K562 (cell line): Measurements from ENCODE around the gene INS. TPM values are rescaled to one million over a fixed set of nuclear protein-coding genes. Genes with fewer than 3 reads are reported as not detected.

ENCODE experiments used
- ATAC-seq: fragments of 200-7000 bp; cut with Tn5 transposase; 3 replicates; pipeline ENCODE4 v1.9.1; 2020; ENCODE audit warnings: moderate library complexity
- BruUV-seq: library from RNA; stranded (reverse); fragments of 400-500 nt; replicated peaks from 2 replicates; lab custom pipeline; 2021; lab: Mats Ljungman, UMichigan
- CTCF ChIA-PET: fragments of 300-600 bp; formaldehyde crosslinking; extraction: SDS; loops from one replicate; lab custom pipeline; 2021; ENCODE audit warnings: low intra/inter-chr PET ratio; lab: Yijun Ruan, JAX
- POLR2A ChIA-PET: fragments of 300-600, 350-650 bp; sonication (Branson Sonifier 250); formaldehyde crosslinking; extraction: SDS; loops from one replicate; lab custom pipeline; 2021; ENCODE audit warnings: antibody characterized with exemption, inconsistent platforms; lab: Yijun Ruan, JAX
- DNase-seq, 4 experiments: peaks; one replicate each; pipeline versions ENCODE4 v3.0.0 to v3.0.0-alpha.2; 2011 to 2018; ENCODE audit warnings: low spot score in 3 of 4, mixed read lengths in 3 of 4; ENCODE audit errors: extremely low read depth in 1 of 4
- FAIRE-seq: peaks from 2 replicates; lab custom pipeline; 2011; peaks lifted over from hg19 to GRCh38; lab: Jason Lieb, UNC
- H2AFZ ChIP-seq: 2 replicates; pipeline ENCODE4 v1.6.0; 2011; ENCODE audit warnings: low read depth, low read length, control low read depth, inconsistent platforms
- H3K27ac ChIP-seq: fragments of 200-600 bp; 3 replicates; pipeline ENCODE4 v1.8.0; 2011; ENCODE audit warnings: low read depth, mild to moderate bottlenecking, control low read depth, inconsistent platforms, low read length, moderate library complexity, mixed read lengths; ENCODE audit errors: extremely low read depth
- H3K27me3 ChIP-seq, 2 experiments: fragments of 300-600 bp in 1 of 2; 2 replicates in 1 of 2; 3 replicates in 1 of 2; pipeline versions ENCODE4 v1.6.0 to v1.8.0; 2011; ENCODE audit warnings: inconsistent platforms in 2 of 2, low read length in 2 of 2, mild to moderate bottlenecking in 1 of 2, mixed read lengths in 1 of 2, moderate library complexity in 1 of 2; ENCODE audit not compliant: control insufficient read depth in 2 of 2, insufficient read depth in 2 of 2
- H3K36me3 ChIP-seq: fragments of 300-600 bp; 3 replicates; pipeline ENCODE4 v1.8.0; 2011; ENCODE audit warnings: mild to moderate bottlenecking, low read length, inconsistent platforms; ENCODE audit not compliant: control insufficient read depth, insufficient read depth
- H3K4me1 ChIP-seq, 2 experiments: fragments of 200-600 bp in 1 of 2; replicated peaks in 1 of 2; 2 replicates in 1 of 2; 3 replicates in 1 of 2; pipeline versions ENCODE4 v1.5.1 to v1.8.0; 2011; ENCODE audit warnings: inconsistent platforms in 2 of 2, low read length in 2 of 2, mild to moderate bottlenecking in 1 of 2, mixed read lengths in 1 of 2, moderate library complexity in 1 of 2; ENCODE audit not compliant: control insufficient read depth in 2 of 2, insufficient read depth in 2 of 2
- H3K4me2 ChIP-seq: 2 replicates; pipeline ENCODE4 v1.6.1; 2011; ENCODE audit warnings: low read length, control low read depth, inconsistent platforms, mixed read lengths; ENCODE audit not compliant: insufficient read depth
- H3K4me3 ChIP-seq: fragments of 200-600 bp; sonication (generic), shearing (Covaris generic); 2 replicates; pipeline ENCODE4 v1.5.1; 2016; ENCODE audit warnings: control low read depth, inconsistent platforms
- H3K79me2 ChIP-seq: fragments of 200-600 bp; 3 replicates; pipeline ENCODE4 v1.8.0; 2011; ENCODE audit warnings: low read length, inconsistent platforms; ENCODE audit not compliant: control insufficient read depth, insufficient read depth
- H3K9ac ChIP-seq, 2 experiments: 2 replicates each; pipeline versions ENCODE4 v1.6.0 to v1.6.1; 2011; ENCODE audit warnings: low read depth in 2 of 2, low read length in 2 of 2, control low read depth in 1 of 2, inconsistent platforms in 1 of 2, mild to moderate bottlenecking in 1 of 2, mixed read lengths in 1 of 2; ENCODE audit not compliant: insufficient read depth in 1 of 2
- H3K9me1 ChIP-seq: one replicate; pipeline ENCODE4 v1.6.0; 2011; ENCODE audit warnings: inconsistent platforms, mild to moderate bottlenecking, low read length, moderate library complexity; ENCODE audit not compliant: control insufficient read depth, insufficient read depth
- H3K9me3 ChIP-seq: replicated peaks from 2 replicates; pipeline ENCODE4 v1.5.1; 2011; ENCODE audit warnings: low read depth, low read length, inconsistent platforms; ENCODE audit not compliant: control insufficient read depth, insufficient read depth
- H4K20me1 ChIP-seq: replicated peaks from 2 replicates; pipeline ENCODE4 v1.6.1; 2011; ENCODE audit warnings: low read length, inconsistent platforms, mixed read lengths; ENCODE audit not compliant: control insufficient read depth, insufficient read depth
- ARID3A ChIP-seq: IDR thresholded peaks from 2 replicates; pipeline ENCODE4 v1.6.1; 2012; ENCODE audit warnings: low read depth, low read length, improper control_type of control experiment, borderline replicate concordance
- ETV5 ChIP-seq: sonication (generic); formaldehyde crosslinking; IDR thresholded peaks from 2 replicates; pipeline ENCODE4 v1.4.0; 2020; ENCODE audit warnings: low read depth, mild to moderate bottlenecking, missing genetic modification reagents
- FUS ChIP-seq: fragments of 200-400 bp; formaldehyde crosslinking; optimal IDR thresholded peaks from 2 replicates; pipeline ENCODE3; 2017; ENCODE audit warnings: low read depth, low read length
- GATA2 ChIP-seq: sonication (generic); formaldehyde crosslinking; IDR thresholded peaks from 2 replicates; pipeline ENCODE4 v1.4.0; 2020; ENCODE audit warnings: mild to moderate bottlenecking, missing genetic modification reagents
- GTF2B ChIP-seq: IDR thresholded peaks from 2 replicates; pipeline ENCODE4 v1.6.1; 2011; ENCODE audit not compliant: insufficient read length; ENCODE audit errors: extremely low read depth
- KDM1A ChIP-seq, 2 experiments: fragments of 450-650 bp; IDR thresholded peaks; 2 replicates each; pipeline ENCODE4 v1.6.1; 2016; ENCODE audit warnings: mild to moderate bottlenecking in 2 of 2
- MEF2D ChIP-seq: conservative IDR thresholded peaks from 2 replicates; pipeline ENCODE4 v1.6.1; 2016; ENCODE audit warnings: low read depth, missing genetic modification characterization, missing compliant biosample characterization
- MTF1 ChIP-seq: fragments of 250-450 bp; sonication (Bioruptor Pico); IDR thresholded peaks from 2 replicates; pipeline ENCODE4 v1.9.0; 2021; ENCODE audit warnings: moderate library complexity, mild to moderate bottlenecking, inconsistent platforms, borderline replicate concordance
- PHB2 ChIP-seq: fragments of 450-650 bp; IDR thresholded peaks from 2 replicates; pipeline ENCODE4 v1.6.1; 2017; ENCODE audit warnings: low read depth
- RAD51 ChIP-seq: fragments of 450-650 bp; IDR thresholded peaks from 2 replicates; pipeline ENCODE4 v1.7.1; 2016; ENCODE audit warnings: low read depth, mild to moderate bottlenecking, borderline replicate concordance
- RNF2 ChIP-seq: sonication (generic); IDR thresholded peaks from 2 replicates; pipeline ENCODE4 v1.6.1; 2016
- SP1 ChIP-seq: sonication (generic); formaldehyde crosslinking; IDR thresholded peaks from 2 replicates; pipeline ENCODE4 v1.8.1; 2022; ENCODE audit warnings: mild to moderate bottlenecking, missing genetic modification reagents
- SPI1 ChIP-seq: IDR thresholded peaks from 2 replicates; pipeline ENCODE4 v1.6.1; 2011; ENCODE audit warnings: low read depth, low read length, control low read depth, borderline replicate concordance
- TCF7 ChIP-seq: sonication (generic); IDR thresholded peaks from 2 replicates; pipeline ENCODE4 v1.6.1; 2016; ENCODE audit warnings: antibody characterized with exemption, borderline replicate concordance
- ZNF830 ChIP-seq: fragments of 250-450 bp; sonication (Bioruptor Pico); IDR thresholded peaks from 2 replicates; pipeline ENCODE4 v1.5.0; 2021; ENCODE audit warnings: mild to moderate bottlenecking
- WGBS: fragments of 100-300 bp; shearing (Covaris generic); methylation state at CpG from one replicate; pipeline ENCODE4 v1.1.6; 2016; ENCODE audit warnings: low coverage, mixed read lengths; ENCODE audit not compliant: insufficient coverage; ENCODE audit errors: missing lambda C conversion rate; 5-methylcytosine and 5-hydroxymethylcytosine counted together
- in situ Hi-C: fragments of 300-500 bp; cut with MboI; formaldehyde crosslinking; loops from 4 replicates; pipeline ENCODE4 v1.15.0; 2018; ENCODE audit warnings: inconsistent platforms, mixed read lengths
- intact Hi-C: fragments of 100-400 bp; cut with micrococcal nuclease; formaldehyde crosslinking; loops from 2 replicates; pipeline ENCODE4 v1.14.2; 2022
- polyA plus RNA-seq, 8 experiments: library from polyadenylated mRNA; depleted of rRNA in 4 of 8; stranded (reverse) in 5 of 8; unstranded in 3 of 8; fragments of >200 nt; fragmentation: Nextera tagmentation in 2 of 8; fragmentation: Illumina TruSeq in 1 of 8; extraction: Ambion mirVana in 2 of 8; extraction: Trizol in 1 of 8; gene quantifications; 2 replicates each; pipeline versions ENCODE4 v1.2.1 to v1.2.3, GENCODE V29; 2011 to 2014; ENCODE audit warnings: inconsistent platforms in 1 of 8, missing spikeins in 1 of 8
- total RNA-seq, 7 experiments: library from RNA; depleted of rRNA in 6 of 7; stranded (reverse); fragments of >200 nt in 6 of 7; fragmentation: Illumina TruSeq in 2 of 7; extraction: Trizol in 2 of 7; gene quantifications; 2 replicates each; pipeline versions ENCODE4 v1.2.1 to v1.2.3, GENCODE V29; 2011 to 2021; ENCODE audit warnings: low replicate concordance in 1 of 7
- TF ChIP-seq, protein P1 (sequence below): fragments of 250-450 bp; sonication (Bioruptor Pico); IDR thresholded peaks from 2 replicates; pipeline ENCODE4 v1.8.0; 2021; ENCODE audit warnings: moderate library complexity, mild to moderate bottlenecking, inconsistent platforms

INS gene
- total and polyA plus RNA-seq, 9 of the 15 experiments (the other 6 are each of a cell fraction or from before 2014, with no cell fraction given): not detected

GRCh38 chr11:2185324-2186085 is 24.5 kb upstream of the INS start (continued):
- no peak for TF ChIP-seq ARID3A
- TF ChIP-seq FUS: no peak
- TF ChIP-seq, protein P1, sequence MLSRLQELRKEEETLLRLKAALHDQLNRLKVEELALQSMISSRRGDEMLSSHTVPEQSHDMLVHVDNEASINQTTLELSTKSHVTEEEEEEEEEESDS (CRISPR knock-in tag): no peak

- Histone ChIP-seq H4K20me1 (peaks cover 5% of the 10 kb centered on the region), H3K9ac (no peak overlapping the region), H3K36me3 (no peaks in the 10 kb centered on the region), H3K4me2 (no peak overlapping the region), H3K27ac (no peak overlapping the region), H3K4me3 (no peak overlapping the region), H3K4me1 (peaks cover 0 to 14% of the 10 kb centered on the region in 2 experiments; a peak in 1 of 5 replicates), H3K9me3 (no peaks in the 10 kb centered on the region), H3K27me3 (peaks cover 22 to 87% of the 10 kb centered on the region in 2 experiments; a peak in 4 of 5 replicates), H3K79me2 (no peaks in the 10 kb centered on the region), H3K9me1 (peaks cover 5% of the 10 kb centered on the region), H2AFZ (no peak overlapping the region)
- no peak for FAIRE-seq
- ATAC-seq: no peak
- POLR2A ChIA-PET: interaction anchor here (1.0 kb wide), 1 partner anchor 11 kb away, joined by 3 read pairs; no protein-coding TSS in a partner anchor
- no TSS peak for BruUV-seq
- 0% methylated on average over 16 of the region's 20 CpGs for WGBS
- intact Hi-C loops: no loop called here
- DNase-seq: no peak
- in situ Hi-C loops: no loop called here
- CTCF ChIA-PET: no interaction called here
- no peak for TF ChIP-seq GTF2B
- no peak for TF ChIP-seq RAD51
- no peak for TF ChIP-seq TCF7
- no peak for TF ChIP-seq PHB2
- TF ChIP-seq MEF2D (tag): no peak
- no peak for TF ChIP-seq MTF1
- no peak for TF ChIP-seq SPI1
- no peak for TF ChIP-seq SP1 (CRISPR knock-in tag)
- no peak for TF ChIP-seq KDM1A (IDR thresholded peaks at IDR 0.05)
- TF ChIP-seq GATA2 (CRISPR knock-in tag): no peak
- TF ChIP-seq ETV5 (CRISPR knock-in tag): no peak
- TF ChIP-seq ZNF830 (CRISPR knock-in tag): no peak
- no peak for TF ChIP-seq RNF2
Measured at GRCh38 chr11:2182692-2183474, 21.9 kb upstream of the INS start.
